ENCODE results near the gene PRKCA.

PRKCA gene

DNA sequence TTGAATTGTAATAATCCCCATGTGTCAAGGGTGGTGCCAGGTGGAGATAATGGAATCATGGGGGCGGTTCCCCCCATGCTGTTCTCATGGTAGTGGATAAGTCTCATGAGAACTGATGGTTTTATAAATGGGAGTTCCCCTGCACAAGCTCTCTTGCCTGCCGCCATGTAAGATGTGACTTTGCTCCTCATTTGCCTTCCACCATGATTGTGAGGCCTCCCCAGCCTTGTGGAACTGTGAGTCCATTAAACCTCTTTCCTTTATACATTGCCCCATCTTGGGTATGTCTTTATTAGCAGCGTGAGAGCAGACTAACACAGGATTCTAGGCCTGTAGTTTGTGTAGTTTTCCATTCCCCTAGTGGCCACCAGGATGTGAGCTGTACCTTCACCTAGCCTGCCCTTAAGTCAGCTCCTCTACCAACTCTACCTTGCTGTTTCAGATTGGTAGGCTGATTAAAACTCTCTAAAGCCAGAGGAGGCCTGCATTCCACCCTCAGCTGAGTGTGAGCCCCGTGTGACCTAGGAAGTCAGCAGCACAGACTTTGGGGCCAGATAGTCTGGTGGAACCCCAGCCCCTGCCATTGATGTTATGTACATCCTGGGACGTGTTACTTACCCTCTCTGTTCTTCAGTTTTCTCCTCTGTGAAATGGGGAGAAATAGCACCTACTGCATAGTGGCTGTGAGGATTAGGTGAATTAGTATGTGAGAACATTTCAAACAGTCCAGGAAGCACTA, 280.1 kb downstream of the PRKCA start:
- DNase-seq (ENCODE audit: low read depth), result no peak
- no peak overlapping the region for H3K4me3 ChIP-seq (ENCODE audit: control insufficient read depth, low read depth, low read length)
- TF ChIP-seq, protein P1, sequence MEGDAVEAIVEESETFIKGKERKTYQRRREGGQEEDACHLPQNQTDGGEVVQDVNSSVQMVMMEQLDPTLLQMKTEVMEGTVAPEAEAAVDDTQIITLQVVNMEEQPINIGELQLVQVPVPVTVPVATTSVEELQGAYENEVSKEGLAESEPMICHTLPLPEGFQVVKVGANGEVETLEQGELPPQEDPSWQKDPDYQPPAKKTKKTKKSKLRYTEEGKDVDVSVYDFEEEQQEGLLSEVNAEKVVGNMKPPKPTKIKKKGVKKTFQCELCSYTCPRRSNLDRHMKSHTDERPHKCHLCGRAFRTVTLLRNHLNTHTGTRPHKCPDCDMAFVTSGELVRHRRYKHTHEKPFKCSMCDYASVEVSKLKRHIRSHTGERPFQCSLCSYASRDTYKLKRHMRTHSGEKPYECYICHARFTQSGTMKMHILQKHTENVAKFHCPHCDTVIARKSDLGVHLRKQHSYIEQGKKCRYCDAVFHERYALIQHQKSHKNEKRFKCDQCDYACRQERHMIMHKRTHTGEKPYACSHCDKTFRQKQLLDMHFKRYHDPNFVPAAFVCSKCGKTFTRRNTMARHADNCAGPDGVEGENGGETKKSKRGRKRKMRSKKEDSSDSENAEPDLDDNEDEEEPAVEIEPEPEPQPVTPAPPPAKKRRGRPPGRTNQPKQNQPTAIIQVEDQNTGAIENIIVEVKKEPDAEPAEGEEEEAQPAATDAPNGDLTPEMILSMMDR (conservative IDR thresholded peaks at IDR 0.05; ENCODE audit: control insufficient read depth, insufficient read depth, low read depth, low read length), result no peak

DNA sequence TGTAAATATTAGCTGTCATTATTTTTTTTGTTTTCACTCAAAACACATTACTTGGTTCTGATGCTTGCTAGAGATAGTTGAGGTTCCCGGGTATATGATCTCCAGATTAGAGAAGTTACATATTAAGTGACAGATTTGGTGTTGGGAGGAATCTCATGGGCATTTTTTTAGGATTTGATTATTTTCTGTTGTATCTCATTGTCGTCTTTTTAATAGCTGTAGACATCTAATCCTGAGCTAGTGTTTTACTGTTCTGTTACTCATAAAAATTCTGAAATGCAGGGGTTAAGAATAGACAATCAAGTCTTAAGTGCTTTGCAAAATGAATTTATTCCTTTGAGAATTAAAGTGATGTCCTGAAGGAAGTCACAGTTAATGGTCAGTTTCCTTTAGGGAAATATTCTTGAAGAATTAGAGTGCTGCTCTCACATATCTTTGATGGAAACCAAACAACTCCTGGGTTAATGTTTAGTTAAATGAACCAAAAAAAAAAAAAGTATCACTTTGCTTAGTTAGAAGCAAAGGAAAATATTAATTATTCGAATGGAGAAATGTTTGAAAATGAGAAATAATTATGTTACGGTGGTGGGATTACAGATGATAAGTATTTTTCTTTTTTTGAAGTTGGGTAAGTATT, 280.8 kb downstream of the PRKCA start:
- H3K4me3 ChIP-seq (ENCODE audit: control insufficient read depth, low read depth, low read length), result no peak overlapping the region
- TF ChIP-seq, protein P1 (conservative IDR thresholded peaks at IDR 0.05; ENCODE audit: control insufficient read depth, insufficient read depth, low read depth, low read length), result no peak
- DNase-seq (ENCODE audit: low read depth), result no peak

DNA sequence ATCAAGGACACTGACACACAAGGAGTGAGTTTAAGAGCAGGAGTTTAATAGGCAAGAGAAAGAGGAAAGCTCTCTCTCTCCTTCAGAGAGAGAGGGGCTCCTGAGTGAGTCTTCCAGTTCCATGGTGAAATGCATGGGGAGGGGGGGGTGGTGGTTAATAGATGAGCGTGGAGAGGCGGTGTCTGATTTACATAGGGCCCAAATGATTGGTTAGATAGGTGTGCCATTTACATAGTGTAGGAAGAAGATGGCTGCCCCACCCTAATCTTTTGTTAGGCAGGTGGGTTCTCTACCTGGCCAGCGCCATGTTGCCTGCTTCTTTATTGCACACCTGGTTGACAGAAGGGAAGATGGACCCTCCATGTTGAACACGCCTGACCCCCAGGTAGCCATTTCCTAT, 282.5 kb downstream of the PRKCA start:
- no peak for DNase-seq (ENCODE audit: low read depth)
- TF ChIP-seq, protein P1 (conservative IDR thresholded peaks at IDR 0.05; ENCODE audit: control insufficient read depth, insufficient read depth, low read depth, low read length), result no peak
- no peak overlapping the region for H3K4me3 ChIP-seq (ENCODE audit: control insufficient read depth, low read depth, low read length)

- no peak overlapping the region for H3K4me3 ChIP-seq (ENCODE audit: control insufficient read depth, low read depth, low read length)
- DNase-seq (ENCODE audit: low read depth), result no peak
- TF ChIP-seq, protein P1 (conservative IDR thresholded peaks at IDR 0.05; ENCODE audit: control insufficient read depth, insufficient read depth, low read depth, low read length), result no peak
Observed at GRCh38 chr17:66585472-66585871, 283.1 kb downstream of the PRKCA start.

- no peak overlapping the region for H3K4me3 ChIP-seq (ENCODE audit: control insufficient read depth, low read depth, low read length)
- TF ChIP-seq, protein P1 (conservative IDR thresholded peaks at IDR 0.05; ENCODE audit: control insufficient read depth, insufficient read depth, low read depth, low read length), result no peak
- DNase-seq (ENCODE audit: low read depth), result no peak
Observed at GRCh38 chr17:66589892-66590291, 287.5 kb downstream of the PRKCA start.

GRCh38 chr17:66593116-66593515, 290.7 kb downstream of the PRKCA start:
- DNase-seq (ENCODE audit: low read depth), result no peak
- TF ChIP-seq, protein P1 (conservative IDR thresholded peaks at IDR 0.05; ENCODE audit: control insufficient read depth, insufficient read depth, low read depth, low read length), result no peak
- H3K4me3 ChIP-seq (ENCODE audit: control insufficient read depth, low read depth, low read length), result no peak overlapping the region
